Activated CD4-positive, alpha-beta T cell treated with anti-CD3 and anti-CD28 coated beads for 24 hours (primary cell): ENCODE results near the gene SLC23A3.

Source experiments
- DNase-seq, 2 donors: peaks; one replicate each; pipeline ENCODE4 v3.0.0-alpha.2; 2020; ENCODE audit warnings: low read depth in 2 of 2

SLC23A3 gene

GRCh38 chr2:219175928-219176817 lies 6.3 kb upstream of the SLC23A3 start:
- peak in 1 of 2 donors; percentile 16 for DNase-seq

GRCh38 chr2:219175486-219175885 lies 5.7 kb upstream of the SLC23A3 start:
- DNase-seq = no peak

- no peak for DNase-seq
Observed at GRCh38 chr2:219174801-219175200, 5.0 kb upstream of the SLC23A3 start.

GRCh38 chr2:219174146-219174545 lies 4.3 kb upstream of the SLC23A3 start:
- DNase-seq = no peak

- no peak for DNase-seq
Observed at GRCh38 chr2:219173176-219173575, 3.3 kb upstream of the SLC23A3 start.

- DNase-seq = no peak
Observed at GRCh38 chr2:219172231-219173154, 2.7 kb upstream of the SLC23A3 start.

- DNase-seq = peak in 1 of 2 donors; percentile 38
Observed at GRCh38 chr2:219171231-219171651, 1.4 kb upstream of the SLC23A3 start.

GRCh38 chr2:219168932-219169331 lies 897 bp downstream of the SLC23A3 start:
- DNase-seq = no peak

GRCh38 chr2:219168526-219168925 lies 1.3 kb downstream of the SLC23A3 start:
- no peak for DNase-seq

GRCh38 chr2:219167997-219168396 lies 1.8 kb downstream of the SLC23A3 start:
- DNase-seq = no peak

- no peak for DNase-seq
Observed at GRCh38 chr2:219165058-219165911, 4.5 kb downstream of the SLC23A3 start.

GRCh38 chr2:219163156-219163555 lies 6.7 kb downstream of the SLC23A3 start:
- no peak for DNase-seq

GRCh38 chr2:219161097-219161496 lies 8.7 kb downstream of the SLC23A3 start:
- DNase-seq = no peak

- DNase-seq = peak; percentile 91 to 95
Observed at GRCh38 chr2:219160186-219161017, 9.4 kb downstream of the SLC23A3 start, which contains the start of gene NHEJ1. Gene NHEJ1 (minus strand): TSS chr2:219160815. CDS start chr2:219158362, 2,453 bp downstream.

GRCh38 chr2:219159771-219160185 lies 10.1 kb downstream of the SLC23A3 start:
- DNase-seq = no peak

- no peak for DNase-seq
Observed at GRCh38 chr2:219158586-219158985, 11.2 kb downstream of the SLC23A3 start.

GRCh38 chr2:219158025-219158424 lies 11.8 kb downstream of the SLC23A3 start:
- DNase-seq = no peak

GRCh38 chr2:219157396-219157795 lies 12.4 kb downstream of the SLC23A3 start:
- DNase-seq = no peak

- DNase-seq = peak in 1 of 2 donors; percentile 27
Observed at GRCh38 chr2:219155054-219155644, 14.7 kb downstream of the SLC23A3 start.

GRCh38 chr2:219149667-219150066 lies 20.2 kb downstream of the SLC23A3 start:
- no peak for DNase-seq
